Ectodermal cell (in vitro differentiated cells): Measurements from ENCODE around the gene DAPK3.
"Not testable (repeated sequence)": the region's sequence is repeated elsewhere in the genome, so short reads cannot be mapped to it uniquely, and the experiment has no call there.

Experiments
- H3K27ac ChIP-seq: 2 replicates; pipeline ENCODE4 v1.7.0; 2013; ENCODE audit warnings: mild to moderate bottlenecking, low read depth, low read length; ENCODE audit not compliant: insufficient read depth, poor library complexity, severe bottlenecking
- H3K27me3 ChIP-seq: 2 replicates; pipeline ENCODE4 v1.7.0; 2013; ENCODE audit warnings: mild to moderate bottlenecking, low read length; ENCODE audit not compliant: insufficient read depth, control insufficient read depth, poor library complexity, severe bottlenecking
- H3K36me3 ChIP-seq: one replicate; pipeline ENCODE4 v1.7.0; 2013; ENCODE audit warnings: low read length; ENCODE audit not compliant: control insufficient read depth, insufficient read depth
- H3K4me1 ChIP-seq: one replicate; pipeline ENCODE4 v1.7.0; 2013; ENCODE audit warnings: low read length; ENCODE audit not compliant: control insufficient read depth, insufficient read depth
- H3K4me3 ChIP-seq: 2 replicates; pipeline ENCODE4 v1.7.0; 2013; ENCODE audit warnings: low read depth, low read length, control low read depth; ENCODE audit not compliant: insufficient read depth
- H3K9me3 ChIP-seq: 2 replicates; pipeline ENCODE4 v1.7.0; 2013; ENCODE audit warnings: mild to moderate bottlenecking, low read length, moderate library complexity; ENCODE audit not compliant: control insufficient read depth
- WGBS, 2 experiments: methylation state at CpG; one replicate each; pipeline ENCODE4 v1.1.7; 2013; ENCODE audit warnings: missing lambda C conversion rate in 2 of 2; 5-methylcytosine and 5-hydroxymethylcytosine counted together

DAPK3 gene

DNA sequence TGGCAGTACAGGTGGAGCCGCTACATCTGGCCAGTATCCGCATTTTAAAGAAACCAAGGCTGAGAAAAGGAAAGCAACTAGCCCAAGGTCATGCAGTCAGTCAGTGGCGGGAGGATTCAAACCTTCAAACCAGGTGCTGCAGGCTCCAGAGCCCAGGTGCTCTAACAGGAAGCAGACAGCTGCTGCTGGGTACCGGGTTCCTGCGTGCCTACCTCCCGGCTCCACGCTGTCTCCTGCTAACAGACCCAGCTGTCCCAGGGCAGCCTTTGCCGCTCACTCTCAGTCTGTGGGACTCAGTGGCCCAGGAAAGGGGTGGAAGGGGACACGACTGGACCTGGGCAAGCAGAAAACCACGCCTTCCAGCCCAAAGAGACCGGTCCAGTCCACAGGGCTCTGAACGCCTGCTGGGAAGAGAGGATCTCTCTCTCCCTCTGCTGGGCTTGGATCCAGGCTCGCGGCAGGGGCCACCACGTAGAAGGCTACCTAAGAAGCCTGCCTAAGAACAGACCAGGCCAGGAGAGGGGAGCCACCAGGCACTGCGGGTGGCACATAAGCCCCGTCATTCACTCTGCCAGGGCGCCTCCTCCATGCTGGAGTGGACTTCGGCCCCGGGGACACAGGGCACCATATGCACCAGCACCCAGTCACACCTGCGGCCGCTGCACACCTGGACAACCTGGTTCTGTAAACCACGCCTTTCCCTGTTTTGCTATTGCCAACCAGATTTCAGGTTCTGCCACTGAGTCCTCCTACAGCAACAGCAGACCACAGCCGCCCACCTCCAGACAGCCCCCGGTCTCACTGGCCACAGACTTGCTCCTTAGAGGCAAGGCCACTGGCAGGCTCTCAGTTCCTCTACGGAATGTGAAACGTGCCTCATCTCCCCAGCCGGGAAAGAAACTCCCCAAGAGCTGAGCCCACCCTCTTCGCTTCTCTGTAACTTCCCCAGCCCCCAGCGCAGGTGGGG lies 4.6 kb downstream of the DAPK3 start:
- H3K4me3 ChIP-seq, result no peak overlapping the region
- no peak overlapping the region for H3K27ac ChIP-seq
- 87 to 88% methylated on average over 30 of the region's 30 CpGs for WGBS, 2 experiments
- H3K36me3 ChIP-seq, result peaks cover 32% of the 10 kb centered on the region
- no peaks in the 10 kb centered on the region for H3K9me3 ChIP-seq
- peaks cover 20% of the 10 kb centered on the region for H3K4me1 ChIP-seq
- H3K27me3 ChIP-seq, result no peaks in the 10 kb centered on the region

DNA sequence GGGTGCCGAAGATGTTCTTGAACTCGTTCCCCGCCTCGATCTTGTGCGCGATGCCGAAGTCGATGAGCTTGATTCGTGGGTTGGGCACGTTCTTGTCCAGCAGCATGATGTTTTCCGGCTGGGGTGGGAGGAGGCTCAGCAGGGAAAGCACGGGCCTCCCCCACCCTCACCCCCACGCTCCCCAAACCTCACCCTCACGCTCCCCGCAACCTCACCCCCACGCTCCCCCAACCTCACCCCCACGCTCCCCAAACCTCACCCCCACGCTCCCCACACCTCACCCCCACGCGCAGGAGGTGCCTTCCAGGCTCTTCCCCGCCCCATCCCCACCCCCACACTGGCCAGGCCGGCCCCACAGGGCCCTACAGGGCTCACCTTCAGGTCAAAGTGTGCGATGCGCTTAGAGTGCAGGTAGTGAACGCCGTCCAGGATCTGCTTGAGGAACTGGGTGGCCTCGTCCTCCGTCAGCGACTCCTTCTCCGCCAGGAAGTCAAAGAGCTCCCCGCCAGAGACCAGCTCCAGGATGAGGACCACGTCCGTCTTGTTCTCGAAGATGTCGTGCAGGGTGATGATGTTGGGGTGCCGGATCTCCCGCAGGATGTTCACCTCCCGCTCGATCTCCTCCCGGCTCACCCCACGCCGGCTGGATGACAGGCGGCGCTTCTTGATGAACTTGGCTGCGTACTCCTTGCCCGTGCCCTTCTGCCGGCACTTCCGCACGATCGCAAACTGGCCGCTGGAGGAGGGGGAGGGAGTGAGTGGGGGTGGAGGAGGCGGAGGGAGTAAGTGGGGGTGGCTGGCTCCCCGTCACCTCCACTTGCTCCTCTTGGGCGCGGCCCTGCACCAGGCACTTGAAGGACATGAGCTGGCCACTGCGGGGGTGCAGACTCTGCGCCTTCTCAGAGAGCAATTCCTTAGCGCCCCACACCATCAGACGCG lies 6.4 kb downstream of the DAPK3 start:
- Histone ChIP-seq H3K4me1 (peaks cover 16% of the 10 kb centered on the region), H3K36me3 (peaks cover 38% of the 10 kb centered on the region), H3K4me3 (no peak overlapping the region), H3K27ac (no peak overlapping the region), H3K9me3 (no peaks in the 10 kb centered on the region), H3K27me3 (no peaks in the 10 kb centered on the region)
- WGBS, 2 experiments, result 95 to 96% methylated on average over 53 to 57 of the region's 60 CpGs

DNA sequence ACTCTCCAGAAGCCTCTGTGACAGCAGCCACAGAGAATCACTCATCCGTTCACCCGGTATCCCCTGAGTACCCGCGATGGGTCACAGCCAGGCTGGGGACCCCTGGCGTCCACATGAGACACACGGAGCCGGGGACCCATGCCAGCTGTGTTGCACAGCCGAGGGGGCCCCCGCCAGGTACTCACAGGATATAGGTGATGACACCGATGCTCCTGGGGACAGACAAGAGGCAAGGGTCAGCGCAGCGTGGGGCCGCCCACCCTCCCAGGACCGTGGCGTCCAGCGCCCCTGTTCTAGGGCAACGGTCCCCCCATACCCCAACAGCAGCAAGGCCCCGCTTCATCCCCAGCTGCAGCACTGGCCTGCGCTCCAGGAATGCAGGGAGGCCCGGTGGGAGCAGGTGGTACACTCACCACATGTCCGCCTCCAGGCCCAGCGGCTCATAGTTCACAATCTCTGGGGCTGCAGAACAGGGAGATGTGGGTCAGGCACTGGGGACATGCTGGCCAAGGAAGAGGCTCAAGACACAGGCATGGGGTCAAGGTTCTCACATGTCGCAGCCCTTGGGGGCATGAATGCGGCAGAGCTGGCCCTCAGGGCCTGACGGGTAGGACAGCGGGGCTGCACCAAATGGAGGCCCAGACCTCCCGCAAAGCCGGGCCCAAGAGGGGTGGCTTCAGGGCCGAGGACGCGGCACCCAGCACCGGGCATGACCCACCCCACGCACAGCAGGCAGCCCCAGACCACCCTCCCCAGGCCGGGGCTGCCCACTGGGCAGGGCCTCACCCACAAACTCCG lies 7.2 kb downstream of the DAPK3 start:
- no peaks in the 10 kb centered on the region for H3K9me3 ChIP-seq
- H3K27me3 ChIP-seq, result no peaks in the 10 kb centered on the region
- peaks cover 9% of the 10 kb centered on the region for H3K4me1 ChIP-seq
- 96 to 97% methylated on average over 35 of the region's 35 CpGs for WGBS, 2 experiments
- no peak overlapping the region for H3K4me3 ChIP-seq
- peaks cover 45% of the 10 kb centered on the region for H3K36me3 ChIP-seq
- no peak overlapping the region for H3K27ac ChIP-seq

DNA sequence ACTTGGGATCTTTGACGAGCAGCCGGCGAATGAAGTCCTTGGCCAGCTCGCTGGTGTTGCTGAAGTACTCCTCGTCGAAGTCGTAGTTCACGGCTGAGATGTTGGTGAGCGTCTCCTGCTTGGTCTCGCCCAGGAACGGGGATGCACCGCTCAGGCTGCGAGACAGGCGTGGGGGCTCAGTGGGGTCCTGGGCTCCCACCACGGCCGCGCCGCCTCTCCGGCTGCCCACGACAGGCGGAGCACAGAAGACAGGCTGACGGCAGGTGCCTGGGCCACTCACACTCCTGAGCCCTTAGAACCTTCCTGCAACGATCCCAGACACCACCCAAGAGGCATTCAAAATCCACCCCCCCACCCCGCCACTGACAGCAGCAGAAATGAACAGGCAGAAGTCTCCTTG lies 9.9 kb downstream of the DAPK3 start:
- H3K4me1 ChIP-seq, result no peaks in the 10 kb centered on the region
- no peaks in the 10 kb centered on the region for H3K27me3 ChIP-seq
- 95 to 96% methylated on average over 24 of the region's 24 CpGs for WGBS, 2 experiments
- H3K27ac ChIP-seq, result no peak overlapping the region
- no peaks in the 10 kb centered on the region for H3K9me3 ChIP-seq
- H3K4me3 ChIP-seq, result no peak overlapping the region
- H3K36me3 ChIP-seq, result peaks cover 44% of the 10 kb centered on the region

DNA sequence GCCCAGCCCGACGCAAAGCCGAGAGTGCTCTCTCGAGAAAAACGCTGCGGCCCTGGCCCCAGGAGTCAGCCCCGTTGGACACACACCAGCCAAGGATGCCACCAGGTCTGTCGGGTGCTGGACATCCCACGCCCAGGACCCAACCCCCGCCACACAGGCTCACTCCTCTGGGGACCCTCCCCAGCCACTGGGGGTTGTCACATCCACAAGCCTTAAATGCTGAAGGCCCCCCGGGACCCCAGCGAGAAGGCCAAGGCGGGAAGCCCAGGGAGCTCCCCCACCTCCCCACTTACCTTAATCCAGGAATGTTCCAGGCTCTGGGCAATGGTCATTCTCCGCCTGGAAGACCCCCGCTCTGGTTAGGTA lies 11.2 kb downstream of the DAPK3 start:
- no peak overlapping the region for H3K4me3 ChIP-seq
- peaks cover 36% of the 10 kb centered on the region for H3K36me3 ChIP-seq
- WGBS, 2 experiments, result 94 to 95% methylated on average over 15 of the region's 15 CpGs
- no peaks in the 10 kb centered on the region for H3K4me1 ChIP-seq
- H3K9me3 ChIP-seq, result no peaks in the 10 kb centered on the region
- no peaks in the 10 kb centered on the region for H3K27me3 ChIP-seq
- no peak overlapping the region for H3K27ac ChIP-seq

DNA sequence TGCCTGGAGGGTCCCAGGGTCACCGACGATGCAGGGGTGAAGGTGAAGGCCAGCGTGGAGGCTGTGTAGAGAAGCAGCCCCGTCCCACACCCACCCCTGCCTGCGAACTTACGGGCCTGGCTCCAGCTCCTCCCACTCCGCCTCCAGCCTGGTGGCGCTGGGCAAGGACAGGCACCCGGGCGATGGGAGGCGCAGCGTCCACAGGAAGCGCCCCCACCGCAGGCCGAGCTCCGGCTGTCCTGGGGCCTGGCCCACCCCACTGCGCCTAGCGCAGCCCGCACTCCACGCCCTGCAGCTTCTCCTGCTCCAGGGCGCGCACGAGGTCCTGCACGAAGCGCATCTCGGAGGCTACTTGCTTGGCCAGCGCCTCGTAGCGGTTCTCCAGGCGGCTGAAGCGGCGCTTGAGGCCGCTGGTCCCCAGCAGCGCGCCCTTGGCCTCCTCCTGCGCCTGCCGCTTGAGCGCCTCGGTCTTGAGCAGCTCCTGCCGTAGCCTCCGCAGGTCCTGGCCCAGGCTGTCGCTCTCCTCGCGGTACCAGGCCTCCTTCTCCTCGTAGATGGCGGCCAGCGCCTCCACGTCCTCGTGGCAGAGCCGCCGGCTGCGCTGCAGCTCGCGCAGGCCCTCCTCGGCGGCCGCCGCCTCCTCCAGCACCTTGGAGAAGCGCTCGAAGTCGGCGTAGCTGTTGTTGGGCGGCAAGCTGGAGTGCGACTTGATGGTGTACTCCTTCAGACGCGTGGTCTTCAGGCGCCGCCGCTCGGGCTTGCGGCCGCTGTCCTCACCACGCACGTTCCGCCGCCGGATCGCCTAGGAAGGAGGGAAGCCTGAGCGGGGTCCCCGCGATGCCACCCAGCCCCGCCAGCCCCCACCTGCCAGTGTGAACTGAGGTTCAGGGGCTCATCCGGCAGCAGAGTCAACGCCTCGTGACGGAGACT lies 11.8 kb downstream of the DAPK3 start:
- Histone ChIP-seq H3K36me3 (peaks cover 29% of the 10 kb centered on the region), H3K4me1 (peaks cover 3% of the 10 kb centered on the region)
- 96% methylated on average over 86 of the region's 86 CpGs for WGBS, 2 experiments

DNA sequence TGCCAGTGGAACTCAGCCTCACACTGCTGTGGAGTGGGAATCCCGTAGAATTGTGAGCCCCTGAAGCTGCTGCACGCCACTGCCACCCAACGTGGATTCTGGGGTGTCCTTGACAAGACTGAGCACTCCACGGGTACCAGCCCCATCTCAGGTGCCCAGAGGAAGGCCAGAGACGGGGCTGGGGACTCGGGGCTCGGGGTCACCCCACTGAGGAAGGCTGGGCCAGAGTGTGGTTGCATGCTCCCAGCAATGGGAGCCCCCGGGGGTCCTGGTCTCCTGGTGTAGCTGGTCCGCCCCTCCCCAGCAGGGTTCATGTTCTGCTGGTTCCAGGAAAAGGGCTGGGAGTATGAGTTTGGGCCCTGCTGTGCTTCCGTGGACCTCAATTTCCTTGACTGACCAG lies 15.2 kb downstream of the DAPK3 start:
- no peak overlapping the region for H3K27ac ChIP-seq

More for the DNA sequence above, 11.8 kb downstream of the DAPK3 start:
- Histone ChIP-seq H3K27ac (no peak overlapping the region), H3K27me3 (no peaks in the 10 kb centered on the region), H3K4me3 (no peak overlapping the region), H3K9me3 (no peaks in the 10 kb centered on the region)

DNA sequence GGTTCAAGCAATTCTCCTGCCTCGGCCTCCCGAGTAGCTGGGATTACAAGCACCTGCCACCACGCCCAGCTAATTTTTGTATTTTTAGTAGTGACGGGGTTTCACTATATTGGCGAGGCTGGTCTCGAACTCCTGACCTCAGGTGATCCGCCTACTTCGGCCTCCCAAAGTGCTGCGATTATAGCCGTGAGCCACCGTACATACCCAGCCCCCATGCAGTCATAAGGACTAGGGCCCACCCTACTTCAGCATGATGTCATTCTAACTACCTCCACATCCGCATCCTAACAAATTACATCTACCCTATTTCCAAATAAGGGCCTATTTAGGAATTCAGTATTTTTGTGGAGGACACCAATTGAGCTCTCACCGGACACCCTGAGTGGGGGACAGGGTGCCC lies 15.6 kb downstream of the DAPK3 start:
- WGBS, 2 experiments, result 88% methylated on average over 13 of the region's 13 CpGs
- peaks cover 10% of the 10 kb centered on the region for H3K36me3 ChIP-seq
- not testable (repeated sequence) for H3K4me3 ChIP-seq, H3K9me3 ChIP-seq, H3K27ac ChIP-seq, H3K27me3 ChIP-seq, H3K4me1 ChIP-seq

More for the DNA sequence above, 15.2 kb downstream of the DAPK3 start:
- Histone ChIP-seq H3K9me3 (no peaks in the 10 kb centered on the region), H3K4me1 (peaks cover 9% of the 10 kb centered on the region), H3K27me3 (no peaks in the 10 kb centered on the region), H3K36me3 (peaks cover 11% of the 10 kb centered on the region), H3K4me3 (no peak overlapping the region)
- WGBS, 2 experiments, result 94 to 96% methylated on average over 10 of the region's 10 CpGs

DNA sequence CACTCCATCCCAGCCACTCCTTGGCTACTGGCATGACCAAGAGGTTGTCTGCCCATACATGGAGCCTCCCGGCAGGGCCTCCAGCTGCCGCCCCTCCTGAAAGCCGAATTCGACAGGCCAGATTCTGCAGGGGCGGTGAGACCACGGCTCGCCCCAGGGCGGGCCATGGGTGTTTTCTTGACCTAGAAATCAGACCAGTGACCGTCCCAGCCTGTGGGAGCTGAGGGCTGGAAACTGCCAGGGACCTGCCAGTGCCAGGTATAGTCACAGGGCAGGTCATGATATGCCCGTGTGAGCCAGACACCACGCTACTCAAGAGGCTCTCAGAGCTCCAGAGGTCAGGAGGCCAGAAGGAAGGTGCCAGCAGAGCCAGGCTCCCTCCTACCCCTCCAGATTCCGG lies 16.8 kb downstream of the DAPK3 start:
- no peak overlapping the region for H3K27ac ChIP-seq
- no peak overlapping the region for H3K4me3 ChIP-seq
- peaks cover 6% of the 10 kb centered on the region for H3K36me3 ChIP-seq
- peaks cover 9% of the 10 kb centered on the region for H3K4me1 ChIP-seq
- H3K27me3 ChIP-seq, result no peaks in the 10 kb centered on the region
- H3K9me3 ChIP-seq, result no peaks in the 10 kb centered on the region
- WGBS, 2 experiments, result 91 to 92% methylated on average over 12 of the region's 12 CpGs
